CD4-positive, alpha-beta T cell (primary cell): ENCODE results near the gene INMT. TPM values are rescaled to one million over a fixed set of nuclear protein-coding genes. Genes with fewer than 3 reads are reported as not detected.

Experiments
- ATAC-seq: fragments of 200-7000 bp; cut with Tn5 transposase; one replicate; pipeline ENCODE4 v1.10.0; 2022; ENCODE audit warnings: mild to moderate bottlenecking; ENCODE audit not compliant: poor library complexity
- CTCF ChIA-PET: fragments of 350-600 bp; sonication (Branson Sonifier 250); formaldehyde crosslinking; loops from one replicate; lab custom pipeline; 2021; ENCODE audit warnings: antibody characterized with exemption, inconsistent platforms; lab: Charles Lee
- POLR2A ChIA-PET: fragments of 350-600 bp; sonication (Branson Sonifier 250); formaldehyde crosslinking; loops from one replicate; lab custom pipeline; 2021; ENCODE audit warnings: antibody characterized with exemption, inconsistent platforms; lab: Charles Lee
- DNase-seq, 14 experiments: peaks; one replicate each; pipeline ENCODE4 v3.0.0-alpha.2; 2013 to 2020; ENCODE audit warnings: mixed read lengths in 2 of 14
- H3K27ac ChIP-seq, 2 donors: one replicate each; pipeline versions ENCODE4 v1.5.1 to v1.7.0; 2013; ENCODE audit warnings: low read length in 2 of 2, low read depth in 1 of 2, mild to moderate bottlenecking in 1 of 2
- H3K27me3 ChIP-seq, 2 experiments: 1 replicate in 1 of 2; 2 replicates in 1 of 2; pipeline versions ENCODE4 v1.6.1 to v1.7.0; 2013; ENCODE audit warnings: low read length in 2 of 2, control low read depth in 1 of 2, mild to moderate bottlenecking in 1 of 2, moderate library complexity in 1 of 2; ENCODE audit not compliant: insufficient read depth in 2 of 2, control insufficient read depth in 1 of 2
- H3K36me3 ChIP-seq: one replicate; pipeline ENCODE4 v1.6.1; 2013; ENCODE audit warnings: low read length, control low read depth; ENCODE audit not compliant: insufficient read depth
- H3K4me1 ChIP-seq: one replicate; pipeline ENCODE4 v1.6.1; 2013; ENCODE audit warnings: low read length, control low read depth; ENCODE audit not compliant: insufficient read depth
- H3K4me3 ChIP-seq: one replicate; pipeline ENCODE4 v1.5.1; 2013; ENCODE audit warnings: mild to moderate bottlenecking, low read length, moderate library complexity
- H3K9me3 ChIP-seq, 2 experiments: 1 replicate in 1 of 2; 2 replicates in 1 of 2; pipeline versions ENCODE4 v1.6.1 to v1.7.0; 2013; ENCODE audit warnings: low read length in 2 of 2, mild to moderate bottlenecking in 2 of 2, control low read depth in 1 of 2, moderate library complexity in 1 of 2; ENCODE audit not compliant: control insufficient read depth in 1 of 2, insufficient read depth in 1 of 2
- H3K27ac Mint-ChIP-seq: one replicate; pipeline ENCODE4 v1.8.0; 2020; ENCODE audit warnings: mixed read lengths
- H3K27me3 Mint-ChIP-seq: one replicate; pipeline ENCODE4 v1.8.0; 2021; ENCODE audit warnings: mixed read lengths
- H3K36me3 Mint-ChIP-seq: one replicate; pipeline ENCODE4 v1.8.0; 2021; ENCODE audit warnings: low read depth, mixed read lengths
- H3K4me1 Mint-ChIP-seq: one replicate; pipeline ENCODE4 v1.8.0; 2021; ENCODE audit warnings: low read depth, mixed read lengths
- H3K4me3 Mint-ChIP-seq: one replicate; pipeline ENCODE4 v1.8.0; 2020; ENCODE audit warnings: mild to moderate bottlenecking, mixed read lengths
- H3K9me3 Mint-ChIP-seq: one replicate; pipeline ENCODE4 v1.8.0; 2020; ENCODE audit warnings: mixed read lengths
- intact Hi-C, 2 experiments: fragments of 100-400 bp; cut with DNase I in 1 of 2; cut with micrococcal nuclease in 1 of 2; formaldehyde crosslinking; loops; one replicate each; pipeline versions ENCODE4 v1.15.1 to v1.9.0; 2023 to 2025; cut with DNase I, micrococcal nuclease
- total RNA-seq, 174 experiments: library from RNA in 2 of 174; stranded (reverse) in 2 of 174; gene quantifications; one replicate each; pipeline ENCODE4 v1.2.3 and lab custom pipeline; 2021 to 2026
- TF ChIP-seq, protein P1 (sequence below): fragments of 200-600 bp; IDR thresholded peaks from one replicate; pipeline ENCODE4 v1.8.0; 2022; ENCODE audit warnings: antibody characterized with exemption, mild to moderate bottlenecking

Gene INMT
- total RNA-seq, 2 experiments from 2014 or later: 0.36 to 0.69 TPM

GRCh38 chr7:30752979-30753378 lies 1.0 kb downstream of the INMT start:
- H3K4me1 Mint-ChIP-seq: no peaks in the 10 kb centered on the region
- no peak overlapping the region for H3K27ac Mint-ChIP-seq

GRCh38 chr7:30754315-30754877 lies 2.5 kb downstream of the INMT start:
- Histone ChIP-seq H3K36me3 (no peaks in the 10 kb centered on the region), H3K9me3 (no peaks in the 10 kb centered on the region), H3K4me1 (no peaks in the 10 kb centered on the region), H3K27ac (no peak overlapping the region), H3K27me3 (no peaks in the 10 kb centered on the region), H3K4me3 (no peak overlapping the region)
- no peaks in the 10 kb centered on the region for H3K4me1 Mint-ChIP-seq
- no peak for ATAC-seq
- H3K36me3 Mint-ChIP-seq: no peaks in the 10 kb centered on the region
- H3K4me3 Mint-ChIP-seq: no peak overlapping the region
- no peak for DNase-seq
- H3K9me3 Mint-ChIP-seq: no peaks in the 10 kb centered on the region
- CTCF ChIA-PET: no interaction called here
- TF ChIP-seq, protein P1, sequence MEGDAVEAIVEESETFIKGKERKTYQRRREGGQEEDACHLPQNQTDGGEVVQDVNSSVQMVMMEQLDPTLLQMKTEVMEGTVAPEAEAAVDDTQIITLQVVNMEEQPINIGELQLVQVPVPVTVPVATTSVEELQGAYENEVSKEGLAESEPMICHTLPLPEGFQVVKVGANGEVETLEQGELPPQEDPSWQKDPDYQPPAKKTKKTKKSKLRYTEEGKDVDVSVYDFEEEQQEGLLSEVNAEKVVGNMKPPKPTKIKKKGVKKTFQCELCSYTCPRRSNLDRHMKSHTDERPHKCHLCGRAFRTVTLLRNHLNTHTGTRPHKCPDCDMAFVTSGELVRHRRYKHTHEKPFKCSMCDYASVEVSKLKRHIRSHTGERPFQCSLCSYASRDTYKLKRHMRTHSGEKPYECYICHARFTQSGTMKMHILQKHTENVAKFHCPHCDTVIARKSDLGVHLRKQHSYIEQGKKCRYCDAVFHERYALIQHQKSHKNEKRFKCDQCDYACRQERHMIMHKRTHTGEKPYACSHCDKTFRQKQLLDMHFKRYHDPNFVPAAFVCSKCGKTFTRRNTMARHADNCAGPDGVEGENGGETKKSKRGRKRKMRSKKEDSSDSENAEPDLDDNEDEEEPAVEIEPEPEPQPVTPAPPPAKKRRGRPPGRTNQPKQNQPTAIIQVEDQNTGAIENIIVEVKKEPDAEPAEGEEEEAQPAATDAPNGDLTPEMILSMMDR: no peak
- POLR2A ChIA-PET: no interaction called here
- peaks cover 1% of the 10 kb centered on the region for H3K27me3 Mint-ChIP-seq
- no peak overlapping the region for H3K27ac Mint-ChIP-seq
- intact Hi-C loops: no loop called here

More at GRCh38 chr7:30752979-30753378, 1.0 kb downstream of the INMT start:
- Histone ChIP-seq H3K27me3 (no peaks in the 10 kb centered on the region), H3K4me3 (no peak overlapping the region), H3K27ac (no peak overlapping the region), H3K9me3 (no peaks in the 10 kb centered on the region), H3K36me3 (no peaks in the 10 kb centered on the region), H3K4me1 (no peaks in the 10 kb centered on the region)
- Mint-ChIP-seq H3K9me3 (no peaks in the 10 kb centered on the region), H3K36me3 (no peaks in the 10 kb centered on the region), H3K4me3 (no peak overlapping the region), H3K27me3 (no peaks in the 10 kb centered on the region)
- TF ChIP-seq, protein P1: no peak
- intact Hi-C loops: no loop called here
- ATAC-seq (no peak), DNase-seq (no peak)
- CTCF ChIA-PET: no interaction called here
- POLR2A ChIA-PET: no interaction called here

GRCh38 chr7:30755384-30756154 lies 3.6 kb downstream of the INMT start:
- Histone ChIP-seq H3K4me1 (no peaks in the 10 kb centered on the region), H3K27ac (no peak overlapping the region), H3K27me3 (peaks cover 0 to 4% of the 10 kb centered on the region in 2 experiments), H3K36me3 (no peaks in the 10 kb centered on the region), H3K9me3 (no peaks in the 10 kb centered on the region), H3K4me3 (no peak overlapping the region)
- Mint-ChIP-seq H3K36me3 (no peaks in the 10 kb centered on the region), H3K27me3 (peaks cover 13% of the 10 kb centered on the region), H3K4me1 (no peaks in the 10 kb centered on the region), H3K4me3 (no peak overlapping the region), H3K27ac (no peak overlapping the region), H3K9me3 (no peaks in the 10 kb centered on the region)
- intact Hi-C loops: no loop called here
- TF ChIP-seq, protein P1: no peak
- ChIA-PET CTCF (no interaction called here), POLR2A (no interaction called here)
- ATAC-seq (no peak), DNase-seq (no peak)
